Common myeloid progenitor, CD34-positive (primary cell): ENCODE results near the gene A2M.

ENCODE experiments used
- CTCF ChIA-PET: fragments of 350-600 bp; sonication (Branson Sonifier 250); formaldehyde crosslinking; loops from one replicate; lab custom pipeline; 2021; ENCODE audit warnings: antibody characterized with exemption; lab: Charles Lee
- POLR2A ChIA-PET: fragments of 350-600 bp; sonication (Branson Sonifier 250); formaldehyde crosslinking; loops from one replicate; lab custom pipeline; 2021; ENCODE audit warnings: antibody characterized with exemption; lab: Charles Lee
- DNase-seq, 3 donors: peaks; one replicate each; pipeline versions ENCODE4 v3.0.0 to v3.0.0-alpha.2; 2013
- H3K27ac ChIP-seq, 2 experiments: 1 replicate in 1 of 2; 2 replicates in 1 of 2; pipeline ENCODE4 v1.7.0; 2013; ENCODE audit warnings: inconsistent platforms in 2 of 2, low read length in 2 of 2, mild to moderate bottlenecking in 2 of 2, low read depth in 1 of 2, moderate library complexity in 1 of 2; ENCODE audit not compliant: severe bottlenecking in 2 of 2, insufficient read depth in 1 of 2, poor library complexity in 1 of 2
- H3K27me3 ChIP-seq, 5 experiments: replicated peaks in 2 of 5; 1 replicate in 3 of 5; 2 replicates in 2 of 5; pipeline versions ENCODE4 v1.6.1 to v1.7.0; 2013; ENCODE audit warnings: low read length in 4 of 5, mild to moderate bottlenecking in 2 of 5, moderate library complexity in 2 of 5, inconsistent platforms in 1 of 5; ENCODE audit not compliant: insufficient read depth in 5 of 5, control insufficient read depth in 4 of 5
- H3K36me3 ChIP-seq, 4 experiments: 1 replicate in 2 of 4; 2 replicates in 2 of 4; pipeline versions ENCODE4 v1.6.1 to v1.7.0; 2013; ENCODE audit warnings: low read length in 3 of 4, control low read depth in 1 of 4, mild to moderate bottlenecking in 1 of 4; ENCODE audit not compliant: control insufficient read depth in 4 of 4, insufficient read depth in 4 of 4
- H3K4me1 ChIP-seq, 4 experiments: 1 replicate in 3 of 4; 2 replicates in 1 of 4; pipeline versions ENCODE4 v1.6.1 to v1.7.1; 2013; ENCODE audit warnings: low read length in 3 of 4, mild to moderate bottlenecking in 3 of 4, control low read depth in 1 of 4, inconsistent platforms in 1 of 4, moderate library complexity in 1 of 4; ENCODE audit not compliant: control insufficient read depth in 4 of 4, insufficient read depth in 4 of 4; ENCODE audit errors: control extremely low read depth in 1 of 4
- H3K4me3 ChIP-seq, 7 experiments: 1 replicate in 4 of 7; 2 replicates in 3 of 7; pipeline versions ENCODE4 v1.5.1 to v1.7.0; 2013; ENCODE audit warnings: mild to moderate bottlenecking in 7 of 7, low read length in 6 of 7, moderate library complexity in 6 of 7, inconsistent platforms in 2 of 7, low read depth in 2 of 7, control low read depth in 1 of 7; ENCODE audit not compliant: insufficient read depth in 4 of 7, control insufficient read depth in 1 of 7; ENCODE audit errors: extremely low read depth in 1 of 7
- H3K9me3 ChIP-seq, 5 experiments: 1 replicate in 4 of 5; 2 replicates in 1 of 5; pipeline versions ENCODE4 v1.6.1 to v1.7.1; 2013; ENCODE audit warnings: low read length in 4 of 5, mild to moderate bottlenecking in 2 of 5, inconsistent platforms in 1 of 5, low read depth in 1 of 5, moderate library complexity in 1 of 5; ENCODE audit not compliant: control insufficient read depth in 4 of 5, insufficient read depth in 2 of 5; ENCODE audit errors: control extremely low read depth in 1 of 5
- WGBS: methylation state at CpG from one replicate; pipeline ENCODE4 v1.1.5; 2013; ENCODE audit not compliant: insufficient coverage; 5-methylcytosine and 5-hydroxymethylcytosine counted together

Gene A2M

DNA sequence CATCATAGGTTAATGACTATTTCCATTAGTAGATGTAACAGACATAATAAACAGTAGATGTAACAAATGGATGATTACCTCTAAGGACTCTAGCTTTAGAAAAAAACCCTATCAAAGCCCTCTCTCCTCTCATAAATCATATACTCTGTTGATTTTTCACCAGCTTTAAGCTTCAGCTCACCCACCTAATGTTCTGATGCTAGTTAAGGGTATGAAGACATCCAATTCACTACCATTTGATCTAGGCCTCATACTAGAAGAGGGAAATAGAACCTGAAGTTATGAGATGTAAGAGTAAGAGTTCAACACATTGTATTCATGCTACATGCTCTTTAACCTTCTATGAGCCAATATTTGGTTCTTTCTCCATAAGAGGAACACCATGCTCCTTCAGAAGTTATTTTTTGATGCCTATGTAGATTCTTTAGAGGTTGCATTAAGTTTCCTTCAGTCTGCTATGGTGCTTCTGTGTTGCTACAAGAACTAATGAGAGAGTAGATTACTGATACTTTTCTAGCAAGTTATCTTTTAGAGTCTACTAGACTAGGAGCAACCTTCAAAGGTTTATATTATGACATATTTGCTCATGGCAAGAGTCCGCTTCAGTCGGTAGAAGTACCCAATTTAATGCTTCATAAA, 16.0 kb downstream of the A2M start:
- H3K36me3 ChIP-seq: peaks cover 0 to 4% (median 2%) of the 10 kb centered on the region in 4 experiments
- no peaks in the 10 kb centered on the region for H3K9me3 ChIP-seq
- H3K4me1 ChIP-seq: no peaks in the 10 kb centered on the region
- no CpG with 5 or more reads among the region's 2 CpGs for WGBS
- H3K27me3 ChIP-seq: no peaks in the 10 kb centered on the region
- no peak overlapping the region for H3K27ac ChIP-seq
- DNase-seq: no peak
- H3K4me3 ChIP-seq: no peak overlapping the region
- CTCF ChIA-PET: no interaction called here
- POLR2A ChIA-PET: interaction anchor here (0.9 kb wide), 1 partner anchor 15 kb away, joined by 3 read pairs; no protein-coding TSS in a partner anchor

- no peaks in the 10 kb centered on the region for H3K9me3 ChIP-seq
- H3K4me1 ChIP-seq: no peaks in the 10 kb centered on the region
- WGBS: 98% methylated on average over 12 of the region's 14 CpGs
- no peak overlapping the region for H3K27ac ChIP-seq
- no peak overlapping the region for H3K4me3 ChIP-seq
- no peak for DNase-seq
- H3K36me3 ChIP-seq: peaks cover 0 to 4% (median 2%) of the 10 kb centered on the region in 4 experiments
- CTCF ChIA-PET: no interaction called here
- POLR2A ChIA-PET: no interaction called here
- no peaks in the 10 kb centered on the region for H3K27me3 ChIP-seq
Observed at GRCh38 chr12:9098463-9099026, 17.2 kb downstream of the A2M start.

DNA sequence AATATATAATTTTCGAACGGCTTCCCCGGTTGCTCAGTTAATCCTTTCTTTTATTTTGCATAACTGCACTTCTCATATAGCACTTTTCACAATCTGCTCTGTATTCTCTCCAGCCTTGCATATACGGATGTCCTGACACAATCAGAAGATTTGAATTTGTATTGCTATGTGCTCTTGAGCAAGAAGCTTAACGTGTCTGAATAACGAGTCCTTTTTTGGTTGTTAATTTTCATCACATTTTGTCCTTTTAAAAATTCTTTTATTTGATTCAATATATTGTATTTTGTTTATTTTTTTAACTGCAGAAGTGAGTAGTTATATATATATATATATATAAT, 17.6 kb downstream of the A2M start:
- Histone ChIP-seq H3K4me1 (no peaks in the 10 kb centered on the region), H3K27me3 (no peaks in the 10 kb centered on the region), H3K27ac (no peak overlapping the region), H3K36me3 (peaks cover 0 to 4% (median 2%) of the 10 kb centered on the region in 4 experiments), H3K4me3 (no peak overlapping the region), H3K9me3 (no peaks in the 10 kb centered on the region)
- DNase-seq: no peak
- no CpG with 5 or more reads among the region's 6 CpGs for WGBS
- ChIA-PET POLR2A (no interaction called here), CTCF (no interaction called here)

DNA sequence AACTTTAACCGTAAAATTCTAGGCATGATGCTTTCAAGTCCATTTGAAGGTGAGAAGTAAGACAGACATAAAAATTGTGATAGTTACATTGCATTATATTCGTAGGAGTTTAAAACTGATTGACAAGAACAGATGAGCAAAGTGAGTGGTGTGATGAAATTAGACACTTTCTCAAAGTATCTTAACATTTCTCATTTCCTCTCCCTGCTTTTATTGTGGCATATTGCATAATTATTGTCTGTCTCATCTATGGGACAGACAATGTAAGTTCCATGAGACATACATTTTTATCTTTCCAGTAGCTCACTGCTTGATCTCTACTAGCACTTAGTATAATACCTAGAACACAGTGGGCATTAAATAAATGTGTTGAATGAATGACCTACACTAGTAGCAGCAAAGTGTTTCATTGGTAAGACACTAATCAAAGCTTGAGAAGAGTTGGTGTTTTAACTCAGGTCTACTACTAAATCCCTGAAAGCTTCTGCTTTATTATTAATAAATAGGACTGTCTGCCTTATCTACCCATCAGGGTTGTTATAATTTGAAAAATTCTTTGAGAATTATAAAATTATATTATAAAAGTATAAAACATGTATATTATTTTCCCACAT, 19.0 kb downstream of the A2M start:
- ChIA-PET CTCF (interaction anchor here (0.9 kb wide), 1 partner anchor 33 kb away, joined by 3 read pairs; no protein-coding TSS in a partner anchor), POLR2A (no interaction called here)
- no peak for DNase-seq
- no CpG with 5 or more reads among the region's 2 CpGs for WGBS
- H3K27me3 ChIP-seq: no peaks in the 10 kb centered on the region
- peaks cover 0 to 4% (median 2%) of the 10 kb centered on the region in 4 experiments for H3K36me3 ChIP-seq
- H3K9me3 ChIP-seq: no peaks in the 10 kb centered on the region
- no peaks in the 10 kb centered on the region for H3K4me1 ChIP-seq
- H3K27ac ChIP-seq: no peak overlapping the region
- no peak overlapping the region for H3K4me3 ChIP-seq

GRCh38 chr12:9095322-9095721, 20.4 kb downstream of the A2M start:
- WGBS: no CpG with 5 or more reads among the region's 3 CpGs
- Histone ChIP-seq H3K27ac (no peak overlapping the region), H3K4me3 (no peak overlapping the region), H3K9me3 (no peaks in the 10 kb centered on the region), H3K4me1 (no peaks in the 10 kb centered on the region), H3K27me3 (no peaks in the 10 kb centered on the region), H3K36me3 (peaks cover 0 to 4% (median 2%) of the 10 kb centered on the region in 4 experiments)
- ChIA-PET CTCF (interaction anchor here (0.9 to 1.9 kb wide), 4 partner anchors 9 to 452 kb away, joined by 3 to 4 read pairs (median 3); no protein-coding TSS in a partner anchor), POLR2A (no interaction called here)
- no peak for DNase-seq

DNA sequence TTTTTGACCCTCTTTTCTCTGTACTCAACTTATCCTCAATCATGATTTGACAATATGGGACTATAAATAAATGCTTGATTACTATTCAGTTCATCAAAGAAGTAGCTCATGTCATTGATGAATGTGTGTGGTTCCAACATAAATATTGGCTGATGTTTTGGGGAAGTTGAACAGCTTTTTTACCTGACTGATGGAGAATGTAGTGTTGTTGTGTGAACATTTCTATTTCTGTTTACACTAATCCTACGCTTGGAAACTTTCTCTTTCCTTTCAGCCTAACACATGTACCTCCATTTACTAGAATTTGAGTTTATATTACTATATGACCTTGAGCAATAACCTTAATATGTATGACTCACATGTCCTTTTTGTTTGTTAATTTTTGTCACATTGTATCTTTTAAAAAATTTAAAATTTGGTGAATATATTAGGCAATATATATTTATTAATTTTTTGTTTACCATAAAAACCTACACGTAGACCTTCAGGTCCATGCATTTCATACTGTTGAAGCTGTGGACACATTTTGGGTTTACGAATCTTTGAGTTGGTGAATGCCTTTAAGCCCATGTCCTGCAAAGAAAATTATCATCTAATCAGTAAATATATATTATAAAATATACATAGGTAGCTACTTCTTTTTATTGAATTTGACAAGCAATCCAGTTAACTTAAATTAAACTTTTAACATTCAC, 21.1 kb downstream of the A2M start:
- Histone ChIP-seq H3K27me3 (no peaks in the 10 kb centered on the region), H3K36me3 (peaks cover 0 to 4% (median 1%) of the 10 kb centered on the region in 4 experiments), H3K4me3 (no peak overlapping the region), H3K9me3 (no peaks in the 10 kb centered on the region), H3K4me1 (no peaks in the 10 kb centered on the region), H3K27ac (no peak overlapping the region)
- ChIA-PET POLR2A (no interaction called here), CTCF (interaction anchor here (0.9 to 1.9 kb wide), 4 partner anchors 9 to 452 kb away, joined by 3 to 4 read pairs (median 3); no protein-coding TSS in a partner anchor)
- no CpG with 5 or more reads among the region's 3 CpGs for WGBS
- DNase-seq: no peak
